Peyer's patch (tissue), 4 donors: ENCODE data around the gene VWA1.

ENCODE experiments used
- CTCF ChIP-seq, 6 experiments: fragments of 450-650 bp in 4 of 6; fragments of 200-600 bp in 2 of 6; sonication (generic) in 1 of 6; IDR thresholded peaks; one replicate each; pipeline ENCODE4 v1.5.1; 2017 to 2019; ENCODE audit warnings: antibody characterized with exemption in 6 of 6, mild to moderate bottlenecking in 3 of 6, moderate library complexity in 1 of 6
- POLR2A ChIP-seq, 2 donors: fragments of 450-650 bp; IDR thresholded peaks; one replicate each; pipeline ENCODE4 v1.5.1; 2017; ENCODE audit warnings: antibody characterized with exemption in 2 of 2, mild to moderate bottlenecking in 2 of 2, moderate library complexity in 2 of 2

GRCh38 chr1:1421147-1421906, 14.2 kb upstream of the VWA1 start, which contains the start of gene ANKRD65:
- TF ChIP-seq CTCF (IDR thresholded peaks at IDR 0.05): no peak
- TF ChIP-seq POLR2A (IDR thresholded peaks at IDR 0.05): no peak
